Neural cell (in vitro differentiated cells): ENCODE results near the gene ADAR. TPM values are rescaled to one million over a fixed set of nuclear protein-coding genes. Genes with fewer than 3 reads are reported as not detected.

Experiments used
- H2AFZ ChIP-seq: fragments of 200-600, 300-800 bp; sonication (generic), shearing (Covaris generic); 2 replicates; pipeline ENCODE4 v1.6.0; 2014; ENCODE audit warnings: low read depth, mild to moderate bottlenecking, antibody characterized with exemption, low read length, moderate library complexity
- H3F3A ChIP-seq: fragments of 200-600 bp; shearing (Covaris generic); 2 replicates; pipeline ENCODE4 v1.6.1; 2016; ENCODE audit warnings: mild to moderate bottlenecking, moderate library complexity, mixed read lengths, antibody characterized with exemption, low read length; ENCODE audit not compliant: insufficient read depth, poor library complexity, severe bottlenecking
- H3K27ac ChIP-seq: fragments of 200-600, 300-800 bp; sonication (generic), shearing (Covaris generic); 2 replicates; pipeline ENCODE4 v1.5.1; 2014; ENCODE audit warnings: mild to moderate bottlenecking, low read length, moderate library complexity
- H3K27me3 ChIP-seq: fragments of 300-800, 200-600 bp; sonication (generic), shearing (Covaris generic); 2 replicates; pipeline ENCODE4 v1.6.0; 2014; ENCODE audit warnings: mild to moderate bottlenecking, low read depth, low read length, moderate library complexity; ENCODE audit not compliant: insufficient read depth
- H3K36me3 ChIP-seq: fragments of 300-800, 200-600 bp; sonication (generic), shearing (Covaris generic); 2 replicates; pipeline ENCODE4 v1.5.1; 2014; ENCODE audit warnings: mild to moderate bottlenecking, antibody characterized with exemption, low read length, moderate library complexity; ENCODE audit not compliant: insufficient read depth
- H3K4me2 ChIP-seq: fragments of 300-800, 200-600 bp; sonication (generic), shearing (Covaris generic); 2 replicates; pipeline ENCODE4 v1.6.0; 2014; ENCODE audit warnings: mild to moderate bottlenecking, low read length
- H3K4me3 ChIP-seq: fragments of 300-800, 200-600 bp; sonication (generic), shearing (Covaris generic); 2 replicates; pipeline ENCODE4 v1.5.1; 2014; ENCODE audit warnings: mild to moderate bottlenecking, low read length, moderate library complexity
- H3K79me2 ChIP-seq: fragments of 200-600 bp; shearing (Covaris generic); replicated peaks from 2 replicates; pipeline ENCODE4 v1.6.0; 2014; ENCODE audit warnings: mild to moderate bottlenecking, low read length, moderate library complexity; ENCODE audit not compliant: insufficient read depth
- H3K9ac ChIP-seq: fragments of 300-800, 200-600 bp; sonication (generic), shearing (Covaris generic); 2 replicates; pipeline ENCODE4 v1.6.1; 2016; ENCODE audit warnings: mild to moderate bottlenecking, low read length, mixed read lengths
- H3K9me2 ChIP-seq: fragments of 200-600 bp; shearing (Covaris generic); 2 replicates; pipeline ENCODE4 v1.6.1; 2016; ENCODE audit warnings: mild to moderate bottlenecking, low read length, mixed read lengths; ENCODE audit not compliant: insufficient read depth
- H3K9me3 ChIP-seq: fragments of 200-600, 300-800 bp; sonication (generic), shearing (Covaris generic); 2 replicates; pipeline ENCODE4 v1.6.1; 2016; ENCODE audit warnings: mild to moderate bottlenecking, mixed run types, low read length, moderate library complexity, mixed read lengths
- H4K20me1 ChIP-seq: fragments of 200-600 bp; shearing (Covaris generic); 2 replicates; pipeline ENCODE4 v1.6.1; 2016; ENCODE audit warnings: mild to moderate bottlenecking, mixed run types; ENCODE audit not compliant: insufficient read depth
- CTCF ChIP-seq: fragments of 450-650 bp; IDR thresholded peaks from 2 replicates; pipeline ENCODE4 v1.5.1; 2014; ENCODE audit warnings: antibody characterized with exemption, mild to moderate bottlenecking, moderate library complexity; ENCODE audit not compliant: poor library complexity, severe bottlenecking
- EP300 ChIP-seq: fragments of 450-650 bp; conservative IDR thresholded peaks from 2 replicates; pipeline ENCODE4 v1.6.1; 2014; ENCODE audit warnings: antibody characterized with exemption, mild to moderate bottlenecking, moderate library complexity; ENCODE audit not compliant: poor library complexity, severe bottlenecking
- EZH2 ChIP-seq: fragments of 200-600, 300-800 bp; shearing (Covaris generic), sonication (generic); IDR thresholded peaks from 2 replicates; pipeline ENCODE4 v1.6.1; 2014; ENCODE audit warnings: antibody characterized with exemption, low read length, borderline replicate concordance, mild to moderate bottlenecking; ENCODE audit not compliant: insufficient read depth, poor library complexity, severe bottlenecking
- MXI1 ChIP-seq: fragments of 450-650 bp; conservative IDR thresholded peaks from 2 replicates; pipeline ENCODE4 v1.6.1; 2014; ENCODE audit warnings: antibody characterized with exemption, mild to moderate bottlenecking; ENCODE audit not compliant: poor library complexity, severe bottlenecking
- POLR2AphosphoS5 ChIP-seq: IDR thresholded peaks from 2 replicates; pipeline ENCODE4 v1.6.1; 2012
- RAD21 ChIP-seq: fragments of 450-650 bp; conservative IDR thresholded peaks from 2 replicates; pipeline ENCODE4 v1.6.1; 2014; ENCODE audit warnings: antibody characterized with exemption, mild to moderate bottlenecking, moderate library complexity
- REST ChIP-seq: IDR thresholded peaks from 2 replicates; pipeline ENCODE4 v1.6.1; 2012; ENCODE audit warnings: borderline replicate concordance
- SMC3 ChIP-seq: fragments of 450-650 bp; conservative IDR thresholded peaks from 2 replicates; pipeline ENCODE4 v1.6.1; 2014; ENCODE audit warnings: antibody characterized with exemption, mild to moderate bottlenecking, moderate library complexity; ENCODE audit not compliant: poor library complexity
- TAF1 ChIP-seq: IDR thresholded peaks from 2 replicates; pipeline ENCODE4 v1.6.1; 2012; ENCODE audit warnings: low read depth
- polyA plus RNA-seq: library from polyadenylated mRNA; depleted of rRNA; stranded (reverse); fragments of >200 nt; gene quantifications from 2 replicates; pipeline ENCODE4 v1.2.3, GENCODE V29; 2014

The ADAR gene
- polyA plus RNA-seq, 1 donor from 2014 or later: 51.4 TPM

GRCh38 chr1:154558720-154559465, 49.1 kb downstream of the ADAR start:
- peaks cover 27% of the 10 kb centered on the region for H3K79me2 ChIP-seq
- H3K27ac ChIP-seq: peak overlapping the region; percentile 96
- H3K4me2 ChIP-seq: peak overlapping the region; percentile 65
- TF ChIP-seq POLR2AphosphoS5 (peak; percentile 60), EP300 (peak; percentile 59), CTCF (no peak), MXI1 (peak; percentile 95), REST (peak; percentile 98), TAF1 (peak; percentile 71), EZH2 (no peak), SMC3 (no peak), RAD21 (no peak)
- no peaks in the 10 kb centered on the region for H4K20me1 ChIP-seq
- H3K9ac ChIP-seq: peak overlapping the region; percentile 86
- H3K27me3 ChIP-seq: no peaks in the 10 kb centered on the region
- no peaks in the 10 kb centered on the region for H3K36me3 ChIP-seq
- peak overlapping the region; percentile 95 for H2AFZ ChIP-seq
- H3K4me3 ChIP-seq: peak overlapping the region; percentile 88
- H3F3A ChIP-seq: no peaks in the 10 kb centered on the region
- no peaks in the 10 kb centered on the region for H3K9me3 ChIP-seq
- no peaks in the 10 kb centered on the region for H3K9me2 ChIP-seq

GRCh38 chr1:154557939-154558719, 49.9 kb downstream of the ADAR start, which contains the start of gene UBE2Q1:
Gene UBE2Q1, minus strand, starts transcription at chr1:154558662. Its CDS starts 109 bp downstream, at chr1:154558553.
- H2AFZ ChIP-seq: peak within 1 kb of the TSS; percentile 95
- peak within 1 kb of the TSS; percentile 99 for H3K4me2 ChIP-seq
- H3K27ac ChIP-seq: peak within 1 kb of the TSS; percentile 96
- no peak for TF ChIP-seq TAF1
- TF ChIP-seq POLR2AphosphoS5: no peak
- no peak for TF ChIP-seq MXI1
- TF ChIP-seq EP300: no peak
- no peak for TF ChIP-seq SMC3
- TF ChIP-seq CTCF: no peak
- TF ChIP-seq RAD21: no peak
- TF ChIP-seq EZH2: no peak
- TF ChIP-seq REST: no peak
- H3K9ac ChIP-seq: peak within 1 kb of the TSS; percentile 86
- H3F3A ChIP-seq: no peaks in the 10 kb centered on the region
- H3K9me2 ChIP-seq: no peaks in the 10 kb centered on the region
- H3K4me3 ChIP-seq: peak within 1 kb of the TSS; percentile 97
- H4K20me1 ChIP-seq: no peaks in the 10 kb centered on the region
- H3K27me3 ChIP-seq: no peaks in the 10 kb centered on the region
- H3K9me3 ChIP-seq: no peaks in the 10 kb centered on the region
- peaks cover 5% of the 10 kb centered on the region for H3K36me3 ChIP-seq
- peaks cover 27% of the 10 kb centered on the region for H3K79me2 ChIP-seq
